Pancreas (tissue), 10 donors: ENCODE measurements around the gene ADAMTSL1. TPM values are rescaled to one million over a fixed set of nuclear protein-coding genes. Genes with fewer than 3 reads are reported as not detected.
"Not testable (repeated sequence)": the region's sequence is repeated elsewhere in the genome, so short reads cannot be mapped to it uniquely, and the experiment has no call there.

Experiments used
- ATAC-seq, 4 donors: fragments of 200-7000 bp; cut with Tn5 transposase; one replicate each; pipeline versions ENCODE4 v1.8.0 to v1.9.1; 2020; ENCODE audit warnings: mild to moderate bottlenecking in 4 of 4, moderate library complexity in 4 of 4
- DNase-seq, 6 donors: peaks; one replicate each; pipeline ENCODE4 v3.0.0-alpha.2; 2020
- FAIRE-seq: peaks from 2 replicates; lab custom pipeline; 2012; peaks lifted over from hg19 to GRCh38; lab: Jason Lieb, UNC
- H3K27ac ChIP-seq, 4 donors: fragments of 200-600 bp; sonication (generic); 1 replicate in 3 of 4; 2 replicates in 1 of 4; pipeline versions ENCODE4 v1.5.0 to v1.8.0; 2020
- H3K27me3 ChIP-seq, 4 donors: fragments of 200-600 bp; one replicate each; pipeline ENCODE4 v1.8.0; 2021
- H3K36me3 ChIP-seq, 3 donors: fragments of 200-600 bp; sonication (generic) in 1 of 3; one replicate each; pipeline versions ENCODE4 v1.5.0 to v1.8.0; 2020 to 2021
- H3K4me1 ChIP-seq, 3 donors: fragments of 200-600 bp; one replicate each; pipeline ENCODE4 v1.8.0; 2021
- H3K4me3 ChIP-seq, 4 donors: fragments of 200-600 bp; sonication (generic) in 2 of 4; one replicate each; pipeline versions ENCODE4 v1.5.0 to v1.8.0; 2020 to 2021
- H3K9me3 ChIP-seq, 4 donors: fragments of 200-600 bp; one replicate each; pipeline ENCODE4 v1.8.0; 2021
- WGBS, 2 donors: extraction: QIAGEN DNeasy Blood & Tissue Kit; methylation state at CpG; one replicate each; pipeline ENCODE4 v1.1.7; 2013; 5-methylcytosine and 5-hydroxymethylcytosine counted together
- intact Hi-C, 3 donors: fragments of 100-400 bp; cut with DNase I; formaldehyde crosslinking; loops; one replicate each; pipeline versions ENCODE4 v1.11.1 to v1.14.2; 2022
- polyA plus RNA-seq, 2 donors: library from polyadenylated mRNA; stranded (reverse); fragments of 200-250 nt; gene quantifications; one replicate each; pipeline ENCODE4 v1.2.3, GENCODE V29; 2013
- total RNA-seq, 6 donors: library from RNA; stranded (reverse); fragmentation: NEBNext Ultra II Directional in 4 of 6; extraction: Animal tissue kit (Norgen Biotek cat#: 25700) in 4 of 6; gene quantifications; one replicate each; pipeline versions ENCODE4 v1.2.1 to v1.2.4, GENCODE V29; 2021 to 2023
- TF ChIP-seq, protein P1 (sequence below), 4 donors: fragments of 200-600 bp; sonication (generic) in 3 of 4; IDR thresholded peaks; one replicate each; pipeline versions ENCODE4 v1.5.0 to v1.8.0; 2021; ENCODE audit warnings: antibody characterized with exemption in 4 of 4
- donor health status: healthy with polysubstance abuse.
- donor health status: DM: no; HTN: no; CAD: no; lungs with moderate emphysema.
- donor health status: DM: no; HTN: no; CAD: no.
- donor health status: control.
- donor health status: control.
- donor health status: Bipolar disorder and iron deficiency.
- donor health status: DM: yes; HTN: yes; CAD: no.
- donor health status: DM: no; HTN: no; CAD: no.
- donor health status: DM: no; HTN: no; CAD: no.
- donor health status: DM: yes; HTN: yes; CAD: no.

The ADAMTSL1 gene
- total and polyA plus RNA-seq, 8 donors, result 0.24 to 2.1 (median 0.67) TPM

DNA sequence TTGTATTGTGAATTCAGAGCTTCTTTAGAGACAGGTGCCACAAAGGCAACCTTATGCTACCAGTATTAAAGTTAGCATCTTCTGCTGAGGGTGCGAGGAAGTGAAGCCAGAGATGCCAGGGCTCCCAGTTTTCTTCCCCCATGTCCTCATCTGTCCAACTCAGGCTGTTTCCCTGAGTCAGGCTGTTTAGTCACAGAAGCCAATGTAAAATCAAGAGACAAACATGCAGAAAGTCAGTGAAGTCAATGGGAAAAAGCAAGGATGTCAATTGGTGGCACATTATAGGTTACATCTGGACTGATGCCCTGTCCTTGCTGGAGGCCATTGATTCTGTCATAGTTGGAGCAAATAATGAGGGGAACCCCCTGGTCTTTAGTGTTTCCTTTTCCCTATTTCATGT lies 390.6 kb downstream of the ADAMTSL1 start:
- TF ChIP-seq, protein P1, sequence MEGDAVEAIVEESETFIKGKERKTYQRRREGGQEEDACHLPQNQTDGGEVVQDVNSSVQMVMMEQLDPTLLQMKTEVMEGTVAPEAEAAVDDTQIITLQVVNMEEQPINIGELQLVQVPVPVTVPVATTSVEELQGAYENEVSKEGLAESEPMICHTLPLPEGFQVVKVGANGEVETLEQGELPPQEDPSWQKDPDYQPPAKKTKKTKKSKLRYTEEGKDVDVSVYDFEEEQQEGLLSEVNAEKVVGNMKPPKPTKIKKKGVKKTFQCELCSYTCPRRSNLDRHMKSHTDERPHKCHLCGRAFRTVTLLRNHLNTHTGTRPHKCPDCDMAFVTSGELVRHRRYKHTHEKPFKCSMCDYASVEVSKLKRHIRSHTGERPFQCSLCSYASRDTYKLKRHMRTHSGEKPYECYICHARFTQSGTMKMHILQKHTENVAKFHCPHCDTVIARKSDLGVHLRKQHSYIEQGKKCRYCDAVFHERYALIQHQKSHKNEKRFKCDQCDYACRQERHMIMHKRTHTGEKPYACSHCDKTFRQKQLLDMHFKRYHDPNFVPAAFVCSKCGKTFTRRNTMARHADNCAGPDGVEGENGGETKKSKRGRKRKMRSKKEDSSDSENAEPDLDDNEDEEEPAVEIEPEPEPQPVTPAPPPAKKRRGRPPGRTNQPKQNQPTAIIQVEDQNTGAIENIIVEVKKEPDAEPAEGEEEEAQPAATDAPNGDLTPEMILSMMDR (IDR thresholded peaks at IDR 0.05), result no peak
- Histone ChIP-seq H3K36me3 (no peaks in the 10 kb centered on the region), H3K4me3 (no peak overlapping the region), H3K27ac (no peak overlapping the region), H3K4me1 (no peaks in the 10 kb centered on the region), H3K9me3 (no peaks in the 10 kb centered on the region), H3K27me3 (no peaks in the 10 kb centered on the region)
- FAIRE-seq (no peak), DNase-seq (no peak), ATAC-seq (no peak)
- 95 to 97% methylated on average over 1 of the region's 1 CpG for WGBS, 2 donors
- intact Hi-C loops, result no loop called here

DNA sequence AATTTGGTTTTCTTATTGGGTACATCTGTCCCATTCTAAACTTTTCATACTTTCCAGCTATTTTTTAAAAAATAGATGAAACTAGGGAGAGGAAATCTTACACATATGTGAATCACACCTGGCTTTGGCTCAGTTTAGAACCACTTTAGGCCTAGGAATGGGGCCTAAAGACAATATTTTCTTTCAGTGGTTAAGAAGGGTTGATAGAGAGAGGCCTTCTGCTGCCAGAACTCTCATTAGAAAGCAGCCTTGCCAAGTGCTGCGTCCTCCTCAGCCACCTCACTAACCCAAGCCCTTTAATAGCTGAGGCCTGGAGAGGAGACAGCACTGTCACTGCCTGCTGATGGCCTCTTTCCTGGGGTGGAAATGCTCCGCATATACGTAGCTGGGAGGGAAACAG lies 391.6 kb downstream of the ADAMTSL1 start:
- Histone ChIP-seq H3K27me3 (no peaks in the 10 kb centered on the region), H3K4me1 (no peaks in the 10 kb centered on the region), H3K36me3 (no peaks in the 10 kb centered on the region), H3K4me3 (no peak overlapping the region), H3K27ac (no peak overlapping the region), H3K9me3 (no peaks in the 10 kb centered on the region)
- DNase-seq (no peak), FAIRE-seq (no peak), ATAC-seq (no peak)
- intact Hi-C loops, result no loop called here
- WGBS, 2 donors, result 88 to 93% methylated on average over 3 of the region's 3 CpGs
- TF ChIP-seq, protein P1 (IDR thresholded peaks at IDR 0.05), result no peak

DNA sequence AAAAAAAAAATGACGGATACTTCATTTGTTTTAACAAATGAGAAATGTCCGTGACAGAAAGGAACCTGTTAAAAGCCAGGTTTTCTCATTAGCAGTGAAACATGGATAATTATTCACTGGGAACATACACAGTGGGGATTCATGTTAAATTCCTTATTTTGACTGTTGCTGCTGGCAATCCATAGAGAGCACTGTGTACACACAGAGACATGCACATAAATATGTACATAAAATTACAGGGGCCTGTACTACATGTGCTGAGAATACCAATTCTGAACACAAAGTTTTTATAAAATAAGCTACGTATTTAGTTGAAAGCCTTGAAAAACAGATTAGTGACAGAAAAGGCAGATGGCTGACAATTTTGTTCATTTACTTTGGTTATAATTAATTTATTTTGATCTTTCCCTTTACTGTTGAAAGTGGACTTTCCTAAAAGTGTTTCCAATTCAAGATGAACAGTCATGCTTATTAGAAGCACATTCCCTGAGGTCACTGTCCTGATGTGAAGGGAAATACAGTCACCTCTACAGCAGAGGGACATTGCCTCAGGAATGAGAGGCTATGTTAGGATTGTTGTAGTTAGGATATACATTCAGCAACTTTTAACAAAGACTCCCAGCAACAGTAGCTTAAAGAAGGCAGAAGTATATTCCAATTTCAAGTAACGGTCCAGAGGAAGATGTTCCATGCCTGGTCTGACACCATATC lies 392.3 kb downstream of the ADAMTSL1 start:
- H3K27ac ChIP-seq, result no peak overlapping the region
- TF ChIP-seq, protein P1 (IDR thresholded peaks at IDR 0.05), result no peak
- FAIRE-seq (no peak), DNase-seq (no peak), ATAC-seq (no peak)
- H3K4me1 ChIP-seq, result no peaks in the 10 kb centered on the region
- no peaks in the 10 kb centered on the region for H3K9me3 ChIP-seq
- no peaks in the 10 kb centered on the region for H3K36me3 ChIP-seq
- H3K4me3 ChIP-seq, result no peak overlapping the region
- intact Hi-C loops, result no loop called here
- WGBS, 2 donors, result 67 to 71% methylated on average over 4 of the region's 4 CpGs
- H3K27me3 ChIP-seq, result no peaks in the 10 kb centered on the region

DNA sequence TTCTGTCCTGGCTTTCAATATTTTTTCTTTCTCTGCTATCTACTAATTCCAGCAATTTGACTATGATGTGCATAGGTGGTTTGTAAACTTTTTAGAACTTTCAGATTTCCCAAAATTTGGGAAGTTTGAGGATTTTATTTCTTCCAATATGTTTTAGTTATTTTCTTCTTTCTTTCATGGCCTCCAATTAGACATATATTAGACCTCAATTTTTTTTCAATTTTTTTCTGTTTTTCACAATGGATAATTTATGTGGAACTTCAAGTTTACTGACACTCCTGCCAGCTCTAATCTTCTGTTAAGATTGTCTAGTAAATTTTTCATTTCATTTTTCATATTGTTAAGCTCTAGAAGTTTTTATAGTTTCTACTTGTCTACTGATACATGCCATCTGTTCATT lies 395.8 kb downstream of the ADAMTSL1 start:
- FAIRE-seq, result no peak
- H3K27ac ChIP-seq, result no peak overlapping the region
- H3K4me1 ChIP-seq, result no peaks in the 10 kb centered on the region
- no peaks in the 10 kb centered on the region for H3K36me3 ChIP-seq
- ATAC-seq, result no peak
- TF ChIP-seq, protein P1 (IDR thresholded peaks at IDR 0.05), result no peak
- H3K9me3 ChIP-seq, result no peaks in the 10 kb centered on the region
- DNase-seq, result no peak
- no peak overlapping the region for H3K4me3 ChIP-seq
- intact Hi-C loops, result no loop called here
- no peaks in the 10 kb centered on the region for H3K27me3 ChIP-seq

DNA sequence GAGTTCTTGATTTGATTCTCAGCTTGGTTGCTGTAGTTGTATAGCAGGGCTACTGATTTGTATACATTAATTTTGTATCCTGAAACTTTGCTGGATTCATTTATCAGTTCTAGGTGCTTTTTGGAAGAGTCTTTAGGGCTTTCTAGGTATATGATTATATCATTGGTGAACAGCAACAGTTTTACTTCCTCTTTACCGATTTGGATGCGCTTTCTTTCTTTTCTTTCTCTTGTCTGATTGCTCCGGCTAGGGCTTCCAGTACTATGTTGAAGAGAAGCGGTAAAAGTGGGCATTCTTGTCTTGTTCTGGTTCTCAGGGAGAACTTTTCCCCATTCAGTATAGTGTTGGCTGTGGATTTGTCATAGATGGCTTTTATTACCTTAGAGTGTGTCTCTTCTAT lies 400.1 kb downstream of the ADAMTSL1 start:
- Histone ChIP-seq H3K27ac (no peak overlapping the region), H3K36me3 (no peaks in the 10 kb centered on the region), H3K4me1 (no peaks in the 10 kb centered on the region), H3K4me3 (no peak overlapping the region), H3K9me3 (no peaks in the 10 kb centered on the region), H3K27me3 (no peaks in the 10 kb centered on the region)
- no peak for DNase-seq
- FAIRE-seq, result no peak
- 78 to 93% methylated on average over 4 of the region's 4 CpGs for WGBS, 2 donors
- TF ChIP-seq, protein P1 (IDR thresholded peaks at IDR 0.05), result no peak
- intact Hi-C loops, result no loop called here
- no peak for ATAC-seq

DNA sequence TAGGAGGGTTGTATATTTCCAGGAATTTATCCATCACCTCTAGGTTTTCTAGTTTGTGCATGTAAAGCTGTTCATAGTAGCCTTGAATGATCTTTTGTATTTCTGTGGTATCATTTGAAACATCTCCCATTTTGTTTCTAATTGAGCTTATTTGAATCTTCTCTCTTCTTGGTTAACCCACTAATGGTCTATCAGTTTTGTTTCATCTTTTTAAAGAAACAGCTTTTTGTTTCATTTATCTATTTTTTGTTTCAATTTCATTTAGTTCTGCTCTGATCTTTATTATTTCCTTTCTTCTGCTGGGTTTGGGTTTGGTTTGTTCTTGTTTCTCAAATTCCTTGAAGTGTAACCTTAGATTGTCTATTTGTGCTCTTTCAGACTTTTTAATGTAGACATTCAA lies 401.0 kb downstream of the ADAMTSL1 start:
- FAIRE-seq, intact Hi-C loops, H3K27ac ChIP-seq, H3K27me3 ChIP-seq, H3K9me3 ChIP-seq, ATAC-seq, DNase-seq, H3K4me3 ChIP-seq, H3K4me1 ChIP-seq, H3K36me3 ChIP-seq: not testable (repeated sequence)
